SW 1271 (cell line): ENCODE data around the gene PAIP2.
"Not testable (repeated sequence)": the region's sequence is repeated elsewhere in the genome, so short reads cannot be mapped to it uniquely, and the experiment has no call there.

Experiments
- DNase-seq, 2 experiments: peaks; one replicate each; lab custom pipeline; 2025; lab: John Stamatoyannopoulos, UW

PAIP2 gene

DNA sequence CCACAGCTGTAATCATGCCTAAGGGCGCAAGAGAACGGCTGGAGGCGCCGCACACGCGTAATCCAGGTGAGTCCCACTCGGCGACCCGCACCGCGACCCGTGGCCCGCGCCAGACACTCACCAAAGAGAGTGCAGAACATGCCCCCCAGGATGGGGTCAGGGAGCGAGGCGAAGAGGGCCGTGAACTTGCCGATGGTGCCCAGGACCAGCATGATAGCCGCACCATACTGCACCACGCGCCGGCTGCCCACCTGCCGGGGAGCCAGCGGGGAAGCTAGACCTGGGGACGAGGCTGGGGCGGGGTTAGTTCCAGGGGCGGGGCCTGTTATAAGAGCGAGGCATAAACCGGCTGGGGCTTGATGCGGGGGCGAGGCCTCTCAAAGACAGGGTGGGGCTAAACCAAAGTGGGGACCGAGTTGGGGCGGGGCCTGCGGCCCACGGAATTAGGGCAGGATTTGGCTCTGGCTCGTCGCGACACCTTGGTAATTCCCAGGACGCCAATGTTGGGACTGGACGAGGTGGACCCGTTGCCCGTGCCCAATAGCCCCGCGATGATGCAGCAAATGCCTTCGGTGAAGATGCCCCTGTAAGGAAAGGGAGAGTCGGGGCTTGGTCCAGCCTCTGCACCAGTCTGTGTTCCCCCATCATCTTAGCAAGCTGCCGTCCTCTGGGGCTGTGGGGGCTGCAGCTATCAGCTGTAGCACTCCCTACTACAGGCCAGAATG lies 36.6 kb downstream of the PAIP2 start:
- no peak for DNase-seq

DNA sequence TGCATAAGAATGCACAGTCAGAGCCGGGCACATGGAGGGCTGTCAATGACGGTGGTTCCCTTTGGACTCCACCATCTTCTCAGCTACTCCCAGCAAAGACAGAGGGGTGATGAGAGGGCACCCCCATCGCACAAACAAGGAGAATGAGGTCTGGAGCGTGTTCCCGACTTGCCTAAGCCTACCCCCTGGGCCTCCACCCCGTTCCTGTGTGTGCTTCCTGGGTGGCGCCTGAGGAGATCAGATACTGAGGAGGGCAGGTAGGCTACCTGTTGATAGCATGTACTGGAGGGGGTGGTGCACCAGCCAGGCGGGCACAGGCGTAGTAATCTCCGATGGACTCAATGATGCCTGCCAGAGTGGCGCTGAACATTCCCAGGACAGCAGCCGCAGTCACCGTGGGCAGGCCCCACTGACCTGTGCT lies 37.3 kb downstream of the PAIP2 start:
- DNase-seq, result no peak

DNA sequence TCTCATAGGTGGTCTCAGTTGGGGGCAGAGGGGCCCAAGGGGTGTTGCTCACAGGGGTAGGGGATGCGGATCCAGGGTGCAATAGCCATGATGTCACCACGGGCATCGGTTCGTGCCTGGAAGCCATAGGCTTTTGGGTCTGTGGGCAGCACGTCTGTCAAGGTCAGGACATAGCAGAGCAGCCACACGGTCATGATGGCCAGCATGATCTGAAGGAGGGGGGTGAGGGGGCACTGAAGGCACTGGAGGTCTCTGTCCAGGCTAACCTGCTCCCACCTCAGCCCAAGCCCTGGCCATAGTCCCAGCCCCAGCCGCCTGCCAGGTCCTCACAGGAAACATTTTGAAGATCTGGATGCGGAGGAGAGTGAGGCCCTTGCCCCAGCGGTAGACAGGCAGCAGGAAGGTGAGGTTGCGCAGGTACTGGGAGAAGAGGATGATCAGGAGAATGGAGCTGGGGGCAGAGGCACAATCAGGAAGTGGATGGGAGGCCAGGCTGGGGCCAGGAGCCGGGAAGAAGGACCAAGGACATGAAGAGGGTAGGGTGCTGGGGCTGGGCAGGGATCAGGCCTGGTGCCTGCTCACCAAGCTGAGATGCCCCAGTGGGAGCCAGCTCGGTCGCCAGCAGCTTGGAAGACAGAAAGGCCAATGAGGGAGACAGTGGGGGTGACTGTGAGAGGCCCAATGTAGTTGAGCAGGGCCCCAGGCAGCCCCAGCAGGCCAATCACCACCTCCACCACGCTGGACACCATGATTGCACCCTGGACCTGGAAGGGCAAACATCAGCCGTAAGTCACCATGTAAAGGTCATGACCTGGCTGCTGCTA lies 38.2 kb downstream of the PAIP2 start:
- no peak for DNase-seq

DNA sequence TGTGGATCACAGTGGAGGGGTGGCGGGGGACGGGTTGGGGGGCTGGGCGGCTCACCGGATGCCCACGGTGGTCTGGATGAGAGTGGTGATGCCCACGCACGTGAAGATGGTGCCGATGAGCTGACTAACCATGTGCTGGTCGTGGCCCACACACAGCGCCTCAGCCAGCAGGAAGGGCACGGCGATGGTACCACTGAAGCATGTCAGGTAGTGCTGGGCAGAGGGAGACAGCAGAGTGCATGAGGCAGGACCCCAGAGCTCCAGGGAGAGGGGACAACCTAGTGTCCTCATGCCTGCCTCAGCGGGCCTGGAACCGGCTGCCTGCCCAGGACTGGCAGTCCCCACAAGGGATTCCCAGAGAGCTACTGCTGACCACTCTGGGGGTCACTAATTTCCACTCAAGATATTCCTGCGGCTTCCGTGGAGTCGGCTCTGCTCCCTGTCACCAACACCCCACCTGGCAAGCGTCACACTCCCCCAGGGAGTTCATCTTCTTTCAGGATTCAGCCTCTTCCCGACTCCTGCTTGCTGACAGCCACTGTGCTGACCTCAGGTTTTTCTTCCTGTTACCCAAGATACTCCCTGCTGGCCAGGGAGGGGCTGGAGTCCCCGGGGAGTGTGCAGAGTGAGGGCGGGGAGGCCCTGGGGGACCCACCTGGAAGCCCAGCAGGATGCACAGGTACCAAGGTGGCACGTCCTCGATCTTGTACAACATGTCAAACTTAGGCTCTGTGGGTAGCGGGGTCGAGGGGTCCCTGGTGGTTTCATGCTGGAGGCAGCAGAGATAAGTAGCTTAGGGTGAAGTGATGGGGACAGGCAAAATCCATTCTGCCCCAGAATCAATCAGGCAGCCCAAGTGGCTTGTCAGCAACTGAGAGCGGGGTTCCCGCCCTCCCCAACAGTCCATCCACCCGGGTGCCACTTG lies 40.4 kb downstream of the PAIP2 start:
- no peak for DNase-seq

DNA sequence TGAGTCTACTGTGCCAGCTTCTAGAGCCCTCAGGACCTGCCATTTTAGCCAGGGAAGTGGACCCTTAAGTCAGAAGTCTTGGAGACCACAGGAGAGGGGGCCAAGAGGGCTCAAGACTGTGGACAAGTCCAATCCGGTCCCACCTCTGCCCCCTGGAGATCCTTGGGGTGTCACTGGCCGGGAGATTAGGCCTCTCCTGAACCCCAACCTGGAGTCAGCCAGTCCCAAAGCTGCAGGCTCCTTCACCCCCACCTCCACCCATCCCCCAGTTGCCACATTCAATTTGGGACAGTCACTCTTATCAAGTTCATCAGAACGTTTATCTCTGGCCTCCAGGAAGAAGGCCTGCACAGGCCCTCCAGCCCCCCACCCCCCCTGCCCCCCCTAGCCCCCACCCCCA lies 41.2 kb downstream of the PAIP2 start:
- DNase-seq, result no peak

DNA sequence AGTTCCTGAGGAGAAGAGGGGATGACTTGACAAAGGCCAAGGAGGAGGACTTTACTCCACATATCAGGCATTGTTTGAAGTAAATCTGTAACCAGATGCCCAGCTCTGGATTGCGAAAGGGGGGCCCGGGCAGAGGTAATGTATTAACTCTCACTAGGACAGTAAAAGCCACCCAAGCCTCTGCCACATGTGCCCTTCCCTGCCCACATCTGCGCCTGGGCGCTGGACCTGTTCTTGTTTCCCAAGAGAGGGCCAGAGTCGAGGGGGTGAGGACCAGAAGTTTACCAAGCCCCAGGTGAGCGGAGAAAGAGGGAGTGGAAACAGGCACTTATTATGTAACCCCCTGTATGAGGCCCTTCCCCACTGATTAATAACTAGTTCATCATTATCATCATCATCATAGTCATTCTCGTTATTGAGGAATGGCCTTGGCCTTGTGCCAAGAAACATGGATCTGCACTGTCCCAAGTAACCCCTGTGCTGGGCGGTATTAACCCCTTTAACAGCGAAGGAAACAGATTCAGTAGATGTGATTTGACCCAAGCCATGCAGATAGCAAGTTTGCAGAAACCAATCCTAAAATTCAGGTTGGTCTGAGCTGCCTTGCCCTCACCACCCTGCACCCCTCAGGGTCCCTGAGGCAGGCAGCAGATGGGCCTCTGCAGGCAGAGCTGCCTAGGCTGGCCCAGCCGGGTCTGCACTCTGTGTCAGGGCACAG lies 41.8 kb downstream of the PAIP2 start, which contains the start of gene SLC23A1:
TSS of gene SLC23A1 (minus strand) at position 23 of the 718 bp plus-strand sequence. CDS start 44 bp downstream, outside the sequence.
- no peak for DNase-seq

DNA sequence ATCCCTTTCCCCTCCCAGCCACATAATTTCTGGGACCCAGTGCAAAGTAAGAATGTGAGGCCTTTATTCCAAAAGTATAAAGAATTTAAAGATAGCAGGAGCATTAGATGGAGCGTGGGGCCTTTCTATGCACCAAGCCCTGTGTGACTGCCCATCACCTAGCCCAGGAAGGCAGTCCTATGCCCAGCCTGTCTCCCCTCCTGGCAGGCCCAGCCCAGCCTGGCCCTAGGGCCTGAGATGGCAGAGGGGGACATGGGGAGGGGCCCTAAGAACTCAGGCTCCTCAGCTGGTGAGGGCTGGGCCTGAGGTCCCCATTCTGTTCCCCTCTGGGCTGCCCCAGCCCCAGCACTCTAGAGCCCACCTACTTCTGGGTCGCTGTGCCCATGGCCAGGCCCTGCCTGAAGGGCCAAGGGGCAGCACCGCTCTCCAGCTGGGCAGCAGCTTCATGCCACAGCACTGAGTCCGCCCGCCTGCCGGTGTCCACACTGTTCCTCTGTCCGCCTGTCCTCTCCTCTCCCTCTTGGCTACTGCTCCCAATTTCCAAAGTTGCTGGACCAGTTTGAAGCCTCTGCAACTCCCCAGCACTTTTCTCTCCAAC lies 42.4 kb downstream of the PAIP2 start:
- no peak for DNase-seq

DNA sequence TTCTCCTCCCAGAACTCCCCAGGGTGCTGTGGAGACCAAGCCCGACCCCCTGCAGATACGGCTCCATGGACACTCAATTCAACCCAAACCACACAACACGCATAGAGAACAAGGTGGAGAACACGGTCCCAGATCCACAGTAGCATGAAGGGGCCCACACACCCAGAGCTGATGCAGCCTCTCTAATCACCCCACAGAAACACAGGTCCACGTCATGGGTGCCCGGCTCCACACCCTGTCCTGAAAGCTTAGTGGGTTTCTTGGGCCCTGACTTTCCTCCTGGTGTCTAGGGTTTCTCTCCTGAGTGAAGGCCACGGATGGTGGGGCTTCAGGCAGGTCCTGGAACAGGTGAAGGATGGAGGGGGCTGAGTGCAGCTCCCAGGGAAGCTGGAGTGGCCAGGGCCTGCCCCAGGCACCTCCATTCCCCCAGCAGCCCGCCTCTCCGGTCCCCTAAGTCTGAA lies 43.0 kb downstream of the PAIP2 start:
- DNase-seq, result no peak

DNA sequence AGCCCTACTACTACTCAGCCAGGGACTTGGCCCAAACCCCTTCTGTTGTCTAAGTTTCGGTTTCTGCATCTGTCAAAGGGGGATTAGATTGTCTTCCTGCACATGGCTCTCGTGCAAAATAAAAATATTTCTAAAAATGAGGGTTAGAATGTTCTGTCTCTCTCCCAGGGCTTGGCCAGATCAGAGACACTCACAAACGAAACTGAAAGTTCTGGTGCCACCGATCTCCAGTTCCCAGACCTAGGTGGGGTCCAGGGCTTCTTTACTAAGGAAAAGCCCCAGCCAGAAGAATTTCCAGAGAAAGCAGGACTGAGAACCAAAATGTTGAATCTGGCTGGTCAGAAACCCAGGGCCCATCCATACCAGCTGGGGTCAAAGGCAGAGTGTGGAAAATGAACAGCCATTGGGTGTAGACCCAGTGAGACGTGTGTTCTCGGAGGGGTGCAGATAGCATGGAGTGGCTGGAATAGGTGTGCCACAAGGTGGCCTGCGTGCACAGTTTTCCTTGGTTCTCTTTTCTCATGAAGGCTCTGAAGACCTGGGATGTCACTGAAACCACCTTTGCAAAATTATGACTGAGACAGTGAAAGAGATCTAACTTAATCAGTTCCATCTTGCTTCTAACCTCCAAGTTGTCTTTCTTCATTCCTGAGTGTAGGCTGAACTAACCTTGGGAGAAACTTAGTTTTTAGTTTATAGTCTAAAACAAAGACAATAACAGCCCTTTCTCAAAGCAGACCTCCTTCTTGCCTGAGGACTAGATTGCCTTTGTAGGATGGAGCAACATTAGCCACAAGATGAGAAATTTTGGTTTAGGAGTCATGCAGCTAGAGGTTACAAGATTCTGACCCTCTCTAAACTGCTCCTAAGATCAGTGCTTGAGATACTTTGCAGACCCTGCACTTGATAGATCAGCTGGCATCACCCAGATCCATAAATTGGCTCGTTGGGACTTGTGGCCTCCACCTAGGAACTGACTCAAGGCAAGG lies 43.7 kb downstream of the PAIP2 start:
- no peak for DNase-seq

DNA sequence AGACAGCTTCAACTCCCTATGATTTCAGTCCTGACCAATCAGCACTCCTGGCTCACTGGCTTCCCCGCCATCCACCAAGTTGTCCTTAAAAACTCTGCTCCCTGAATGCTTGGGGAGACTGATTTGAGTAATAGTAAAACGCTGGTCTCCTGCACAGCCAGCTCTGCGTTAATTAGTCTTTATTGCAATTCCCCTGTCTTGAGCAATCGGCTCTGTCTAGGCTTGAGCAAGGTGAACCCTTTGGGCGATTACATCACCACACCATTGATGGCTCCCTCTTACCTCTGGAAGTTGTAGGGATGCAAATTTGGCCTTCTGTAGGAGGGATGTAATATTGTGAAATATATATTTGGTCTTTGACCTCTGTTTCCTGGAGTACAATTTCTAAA lies 44.4 kb downstream of the PAIP2 start:
- no peak for DNase-seq

DNA sequence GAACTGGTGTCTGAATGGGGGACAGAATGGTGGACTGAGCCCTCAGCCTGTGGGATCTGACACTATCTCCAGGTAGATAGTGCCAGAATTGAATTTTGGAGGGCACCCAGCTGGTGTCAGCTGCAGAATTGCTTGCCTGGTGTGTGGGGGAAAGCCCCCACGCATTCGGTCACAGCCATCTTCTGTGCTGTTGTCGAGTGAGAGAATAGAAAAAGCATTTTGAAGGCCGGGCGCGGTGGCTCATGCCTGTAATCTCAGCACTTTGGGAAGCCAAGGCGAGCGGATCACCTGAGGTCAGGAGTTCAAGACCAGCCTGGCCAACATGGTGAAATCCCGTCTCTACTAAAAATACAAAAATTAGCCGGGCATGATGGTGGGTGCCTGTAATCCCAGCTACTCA lies 45.3 kb downstream of the PAIP2 start:
- not testable (repeated sequence) for DNase-seq

DNA sequence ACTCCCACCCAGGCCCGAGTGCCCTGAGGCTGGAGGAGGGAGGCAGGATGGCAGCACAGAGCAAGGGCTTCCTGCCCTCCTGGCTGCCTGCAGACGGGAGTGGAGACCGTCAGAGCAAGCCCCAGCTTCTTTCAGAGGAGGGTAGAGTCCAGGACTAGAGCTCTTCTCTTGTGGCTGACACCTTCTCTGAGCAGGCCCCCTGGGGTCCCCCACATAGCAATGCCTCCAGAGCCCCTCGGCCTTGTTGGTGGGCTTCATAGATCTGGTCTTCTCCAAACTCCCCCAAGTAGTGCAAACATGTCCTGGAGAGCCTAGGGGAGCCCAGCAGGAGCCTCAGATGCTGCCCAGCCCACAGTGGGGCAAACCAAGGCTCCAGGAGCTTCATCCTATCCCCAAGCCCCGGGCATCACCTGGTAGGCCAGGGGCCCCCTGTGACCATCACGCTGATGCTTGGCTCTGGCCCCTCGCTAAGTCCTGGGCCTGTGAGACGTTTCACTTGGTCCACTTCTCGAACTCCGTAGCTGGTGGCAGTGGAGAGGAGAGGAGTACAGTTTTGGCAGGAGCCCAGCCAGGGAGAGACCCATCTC lies 46.0 kb downstream of the PAIP2 start:
- no peak for DNase-seq

DNA sequence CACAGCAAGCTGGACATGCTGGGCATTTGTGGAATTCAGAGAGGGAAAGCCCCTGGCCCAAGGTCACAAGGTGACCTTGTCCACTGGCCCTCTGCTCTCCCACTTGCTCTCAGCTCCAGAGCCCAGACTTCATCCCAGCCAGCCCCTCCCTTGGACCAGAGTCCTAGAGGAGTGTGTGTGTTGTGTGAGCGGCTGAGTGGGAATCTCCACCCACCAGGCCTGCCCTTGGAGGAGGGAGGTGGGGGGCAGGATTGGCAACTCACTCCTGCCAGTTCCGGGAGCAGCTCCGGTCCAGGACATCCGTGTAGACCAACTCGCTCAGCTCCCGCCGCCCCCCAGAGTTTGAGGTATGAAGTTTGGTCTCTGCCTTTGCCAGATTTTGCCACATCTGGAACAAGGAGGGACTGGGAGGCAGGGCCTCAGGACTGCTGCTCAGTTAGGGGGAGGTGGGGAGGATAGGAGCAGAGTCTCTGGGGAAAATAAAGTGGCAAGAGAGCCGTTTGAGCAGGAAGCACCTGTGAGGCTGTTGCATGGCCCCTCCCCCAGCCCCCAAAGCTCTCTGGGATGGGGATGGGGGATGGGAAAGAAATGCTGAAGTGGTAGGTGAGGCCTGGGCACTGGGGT lies 46.7 kb downstream of the PAIP2 start:
- no peak for DNase-seq

DNA sequence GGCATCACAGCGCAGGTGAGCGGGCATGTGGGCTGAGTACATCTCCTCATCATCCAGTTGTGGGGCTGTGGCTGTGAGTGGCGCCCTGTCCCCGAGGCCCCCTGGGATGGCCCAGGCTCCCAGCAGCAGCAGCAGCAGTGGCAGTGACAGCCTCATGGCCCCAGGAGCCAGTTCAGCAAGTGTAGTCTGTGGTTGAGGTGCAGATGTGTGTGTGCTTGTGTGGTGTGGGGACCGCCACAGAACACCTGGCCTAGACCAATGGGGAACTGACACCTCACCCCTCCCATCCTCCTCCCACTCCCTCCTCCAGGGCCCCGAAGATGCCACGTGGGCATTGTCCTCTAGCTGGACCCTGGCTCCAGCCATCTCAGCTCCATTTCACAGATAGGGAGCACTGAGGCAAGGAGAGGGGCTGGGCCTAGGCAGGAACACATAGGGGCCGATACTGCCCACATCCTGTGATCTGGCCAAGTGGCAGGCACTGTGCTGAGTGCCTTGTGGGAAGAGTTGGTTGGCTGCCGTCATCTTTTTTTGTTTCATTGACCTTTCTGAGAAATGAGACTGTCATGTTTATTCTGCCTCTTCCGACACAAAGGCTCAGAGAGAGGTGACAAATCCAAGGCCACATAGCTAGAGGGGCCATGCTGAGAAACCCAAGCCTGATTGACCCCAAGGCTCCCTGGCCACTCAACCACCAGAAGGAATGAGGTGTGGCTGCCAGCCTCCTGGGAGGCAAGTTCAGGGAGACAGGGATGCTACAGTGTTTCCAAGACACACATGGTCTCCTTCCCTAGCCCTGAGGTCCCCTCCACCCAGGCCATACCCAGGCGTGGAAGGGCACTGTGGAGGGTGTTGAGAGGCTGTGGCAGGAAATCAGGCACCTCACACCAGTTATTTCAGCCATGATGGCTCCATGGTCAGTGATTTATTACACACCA lies 48.3 kb downstream of the PAIP2 start, which contains the start of gene MZB1:
TSS of gene MZB1 (minus strand) at position 213 of the 938 bp plus-strand sequence. CDS start at position 156, 57 bp downstream.
- no peak for DNase-seq

DNA sequence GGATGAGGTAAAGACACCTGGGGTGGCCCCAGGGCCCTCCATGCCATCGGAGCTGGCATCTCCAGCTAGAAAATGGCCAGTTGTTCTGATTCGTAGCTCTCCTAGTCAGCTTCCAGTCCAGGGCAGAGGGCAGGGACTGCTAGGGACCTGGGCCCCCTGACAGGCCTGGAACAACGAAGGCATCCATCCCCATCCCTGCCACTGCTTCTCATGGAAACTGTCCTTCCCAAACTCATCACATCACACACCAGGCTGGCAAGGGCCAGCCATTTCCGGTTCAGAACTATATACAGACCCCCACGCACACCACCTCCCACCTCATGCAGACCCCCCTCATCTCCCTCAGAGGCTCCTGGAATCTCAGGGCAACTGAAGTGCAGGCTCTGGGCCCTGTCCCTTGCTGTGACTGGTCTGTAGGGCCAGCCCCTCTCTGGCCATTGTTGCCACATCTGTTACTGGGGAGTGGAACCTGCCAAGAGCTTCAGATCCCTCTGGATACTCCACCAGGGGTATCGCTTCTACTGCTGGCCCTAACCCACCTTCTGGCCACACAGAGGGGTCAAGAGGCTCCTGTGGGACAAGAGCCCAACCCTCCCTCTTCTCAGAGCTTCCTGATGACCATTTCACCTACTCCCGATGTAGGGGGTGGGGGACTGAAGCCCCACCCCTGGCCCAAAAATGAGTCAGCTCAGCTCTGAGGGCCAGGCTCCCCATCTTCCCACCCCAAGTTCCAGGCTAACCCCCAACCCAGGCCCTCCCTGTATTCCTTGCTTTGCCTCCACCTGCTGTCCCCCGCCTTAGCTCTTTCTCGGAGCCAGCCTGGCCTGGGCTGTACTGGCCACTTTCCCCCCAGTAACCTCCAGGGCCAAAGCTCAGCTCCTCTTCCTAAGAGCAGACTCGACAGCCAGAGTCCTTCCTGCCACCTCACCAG lies 49.2 kb downstream of the PAIP2 start:
- no peak for DNase-seq

DNA sequence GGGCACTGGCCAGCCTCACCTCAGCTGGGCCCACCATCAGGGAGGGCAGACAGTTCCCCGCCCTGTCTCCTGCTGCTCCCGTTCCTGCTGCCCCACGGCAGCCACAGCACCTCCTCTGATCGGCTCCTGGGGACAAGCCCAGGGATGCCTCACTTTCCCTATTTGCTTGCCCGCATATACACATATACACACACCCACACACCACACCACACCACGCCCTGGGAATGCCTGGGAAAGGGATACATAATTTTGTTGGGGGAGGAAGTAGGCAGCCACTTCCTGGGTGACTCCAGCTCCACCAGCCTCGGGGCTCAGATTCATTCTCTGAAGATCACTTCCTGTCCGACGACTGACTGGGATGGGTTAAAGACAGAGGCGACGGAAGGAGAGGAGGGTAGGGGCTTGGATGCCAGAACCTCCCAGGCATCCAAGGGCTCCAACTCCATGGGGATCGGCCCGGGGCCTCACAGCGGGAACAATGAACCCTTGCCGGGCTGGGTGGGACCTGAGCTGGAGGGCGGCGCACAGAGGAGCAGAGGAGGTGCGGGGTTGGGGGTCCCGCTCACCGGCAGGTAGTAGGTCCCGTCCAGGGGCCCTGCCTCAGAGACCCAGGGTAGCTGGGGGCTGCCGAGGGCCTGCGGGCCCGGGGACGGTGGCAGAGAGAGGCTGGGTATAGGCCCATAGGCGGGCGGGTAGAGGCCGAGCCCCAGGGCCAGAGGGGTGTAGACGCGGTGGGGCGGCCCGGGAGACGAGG lies 50.1 kb downstream of the PAIP2 start:
- peak; percentile 67 to 76 for DNase-seq
